K562 (cell line): ENCODE results near the gene TIMM23. TPM values are rescaled to one million over a fixed set of nuclear protein-coding genes. Genes with fewer than 3 reads are reported as not detected.

Experiments
- ARID3B ChIP-seq: fragments of 250-450 bp; sonication (Bioruptor Pico); IDR thresholded peaks from 2 replicates; pipeline ENCODE4 v1.4.0; 2020; ENCODE audit warnings: borderline replicate concordance
- CBFB ChIP-seq: sonication (generic); formaldehyde crosslinking; IDR thresholded peaks from 2 replicates; pipeline ENCODE4 v1.4.0; 2020; ENCODE audit warnings: mild to moderate bottlenecking, missing genetic modification reagents
- DLX4 ChIP-seq: fragments of 250-450 bp; sonication (Bioruptor Pico); IDR thresholded peaks from 2 replicates; pipeline ENCODE4 v1.6.1; 2021; ENCODE audit warnings: mild to moderate bottlenecking
- ESRRB ChIP-seq: fragments of 250-450 bp; sonication (Bioruptor Pico); IDR thresholded peaks from 2 replicates; pipeline ENCODE4 v1.5.0; 2020; ENCODE audit warnings: mild to moderate bottlenecking, moderate library complexity, borderline replicate concordance
- EZH2 ChIP-seq: IDR thresholded peaks from 2 replicates; pipeline ENCODE4 v1.6.1; 2012; ENCODE audit warnings: low read depth, mild to moderate bottlenecking, inconsistent platforms, low read length, borderline replicate concordance
- GATA2 ChIP-seq: sonication (generic); formaldehyde crosslinking; IDR thresholded peaks from 2 replicates; pipeline ENCODE4 v1.4.0; 2020; ENCODE audit warnings: mild to moderate bottlenecking, missing genetic modification reagents
- GTF2E2 ChIP-seq: fragments of 200-800 bp; sonication (Bioruptor generic); IDR thresholded peaks from 2 replicates; pipeline ENCODE4 v1.6.1; 2016; ENCODE audit warnings: missing genetic modification characterization, missing compliant biosample characterization
- KAT2B ChIP-seq: IDR thresholded peaks from one replicate; pipeline ENCODE4 v1.6.1; 2012; ENCODE audit warnings: low read depth, mild to moderate bottlenecking, control low read depth, inconsistent platforms, low read length, moderate library complexity
- NEUROD1 ChIP-seq: fragments of 150-350 bp; IDR thresholded peaks from 2 replicates; pipeline ENCODE4 v1.6.1; 2014; ENCODE audit warnings: borderline replicate concordance, low read length, low read depth; ENCODE audit not compliant: partially characterized antibody
- PRMT5 ChIP-seq: sonication (generic); formaldehyde crosslinking; IDR thresholded peaks from 2 replicates; pipeline ENCODE4 v1.5.0; 2020; ENCODE audit warnings: missing genetic modification reagents
- PTRF ChIP-seq: fragments of 450-650 bp; IDR thresholded peaks from 2 replicates; pipeline ENCODE4 v1.6.1; 2016; ENCODE audit warnings: mild to moderate bottlenecking, missing genetic modification characterization, missing compliant biosample characterization
- SLC30A9 ChIP-seq: fragments of 250-450 bp; sonication (Bioruptor Pico); IDR thresholded peaks from 2 replicates; pipeline ENCODE4 v1.8.0; 2022; ENCODE audit warnings: mild to moderate bottlenecking, moderate library complexity
- ZBTB34 ChIP-seq: fragments of 250-450 bp; sonication (Bioruptor Pico); IDR thresholded peaks from 2 replicates; pipeline ENCODE4 v1.8.0; 2021; ENCODE audit warnings: mild to moderate bottlenecking, moderate library complexity
- ZKSCAN3 ChIP-seq: fragments of 250-450 bp; sonication (Bioruptor Pico); IDR thresholded peaks from 2 replicates; pipeline ENCODE4 v1.4.0; 2020
- ZNF584 ChIP-seq: fragments of 200-800 bp; sonication (Bioruptor generic); IDR thresholded peaks from 2 replicates; pipeline ENCODE4 v1.6.1; 2016; ENCODE audit warnings: low read depth, mild to moderate bottlenecking, missing genetic modification characterization, missing compliant biosample characterization
- polyA plus RNA-seq, 8 experiments: library from polyadenylated mRNA; depleted of rRNA in 4 of 8; stranded (reverse) in 5 of 8; unstranded in 3 of 8; fragments of >200 nt; fragmentation: Nextera tagmentation in 2 of 8; fragmentation: Illumina TruSeq in 1 of 8; extraction: Ambion mirVana in 2 of 8; extraction: Trizol in 1 of 8; gene quantifications; 2 replicates each; pipeline versions ENCODE4 v1.2.1 to v1.2.3, GENCODE V29; 2011 to 2014; ENCODE audit warnings: inconsistent platforms in 1 of 8, missing spikeins in 1 of 8
- total RNA-seq, 7 experiments: library from RNA; depleted of rRNA in 6 of 7; stranded (reverse); fragments of >200 nt in 6 of 7; fragmentation: Illumina TruSeq in 2 of 7; extraction: Trizol in 2 of 7; gene quantifications; 2 replicates each; pipeline versions ENCODE4 v1.2.1 to v1.2.3, GENCODE V29; 2011 to 2021; ENCODE audit warnings: low replicate concordance in 1 of 7
- TF ChIP-seq, protein P1 (sequence below): fragments of 450-650 bp; IDR thresholded peaks from 2 replicates; pipeline ENCODE4 v1.6.1; 2018; ENCODE audit warnings: mild to moderate bottlenecking, low read depth; ENCODE audit not compliant: partially characterized antibody
- TF ChIP-seq, protein P2 (sequence below): IDR thresholded peaks from 3 replicates; pipeline ENCODE4 v1.6.1; 2011; ENCODE audit warnings: borderline replicate concordance, mild to moderate bottlenecking; ENCODE audit not compliant: insufficient read length, insufficient read depth

Gene TIMM23
- total and polyA plus RNA-seq, 9 of the 15 experiments (the other 6 are each of a cell fraction or from before 2014, with no cell fraction given): 148 to 280 (median 183) TPM

DNA sequence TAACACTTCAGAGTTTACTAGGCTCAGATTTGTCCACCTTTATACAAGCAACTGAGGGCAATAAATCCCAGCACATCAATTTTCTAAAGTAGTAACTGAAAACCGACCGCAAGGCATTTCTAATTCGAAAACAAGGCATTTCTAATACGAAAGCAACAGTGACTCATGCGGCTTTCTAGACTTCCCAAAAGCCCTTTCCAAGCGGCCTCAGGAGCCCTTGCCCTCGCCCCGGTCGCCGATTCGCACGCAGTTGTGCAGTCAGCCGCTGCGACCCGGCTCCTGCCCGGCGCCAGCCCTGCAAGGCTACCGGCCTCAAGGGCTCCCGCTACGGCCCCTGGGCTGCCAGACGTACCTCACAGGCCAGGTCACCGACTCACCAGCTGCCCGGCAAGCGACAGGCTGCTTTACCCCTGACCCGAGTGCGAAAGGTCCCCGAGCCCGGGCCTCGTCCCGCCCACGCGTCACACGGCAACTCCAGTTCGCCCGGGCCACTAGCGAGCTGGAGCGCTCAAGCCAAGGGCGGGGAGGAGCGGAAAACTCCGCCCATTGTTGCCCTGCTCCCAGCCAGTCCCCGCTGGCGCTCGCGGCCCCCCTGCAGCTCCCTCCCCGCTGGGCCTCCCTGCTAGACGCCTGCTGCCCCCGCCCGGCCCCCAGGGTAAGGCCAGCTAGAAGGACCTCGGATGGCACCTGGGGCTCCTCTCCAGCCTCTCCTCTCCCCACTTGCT lies 50.9 kb downstream of the TIMM23 start (continued):
- TF ChIP-seq, protein P1, sequence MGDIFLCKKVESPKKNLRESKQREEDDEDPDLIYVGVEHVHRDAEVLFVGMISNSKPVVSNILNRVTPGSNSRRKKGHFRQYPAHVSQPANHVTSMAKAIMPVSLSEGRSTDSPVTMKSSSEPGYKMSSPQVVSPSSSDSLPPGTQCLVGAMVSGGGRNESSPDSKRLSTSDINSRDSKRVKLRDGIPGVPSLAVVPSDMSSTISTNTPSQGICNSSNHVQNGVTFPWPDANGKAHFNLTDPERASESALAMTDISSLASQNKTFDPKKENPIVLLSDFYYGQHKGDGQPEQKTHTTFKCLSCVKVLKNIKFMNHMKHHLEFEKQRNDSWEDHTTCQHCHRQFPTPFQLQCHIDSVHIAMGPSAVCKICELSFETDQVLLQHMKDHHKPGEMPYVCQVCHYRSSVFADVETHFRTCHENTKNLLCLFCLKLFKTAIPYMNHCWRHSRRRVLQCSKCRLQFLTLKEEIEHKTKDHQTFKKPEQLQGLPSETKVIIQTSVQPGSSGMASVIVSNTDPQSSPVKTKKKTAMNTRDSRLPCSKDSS: no peak
- TF ChIP-seq ESRRB (CRISPR knock-in tag) (no peak), GTF2E2 (tag) (no peak), SLC30A9 (CRISPR knock-in tag) (no peak), EZH2 (no peak), ZBTB34 (CRISPR knock-in tag) (no peak), CBFB (CRISPR knock-in tag) (no peak), ZKSCAN3 (no peak), PTRF (tag) (no peak), KAT2B (no peak), ZNF584 (CRISPR knock-in tag) (no peak), PRMT5 (no peak), ARID3B (CRISPR knock-in tag) (no peak), NEUROD1 (no peak), GATA2 (CRISPR knock-in tag) (no peak), DLX4 (CRISPR knock-in tag) (no peak)
- TF ChIP-seq, protein P2, sequence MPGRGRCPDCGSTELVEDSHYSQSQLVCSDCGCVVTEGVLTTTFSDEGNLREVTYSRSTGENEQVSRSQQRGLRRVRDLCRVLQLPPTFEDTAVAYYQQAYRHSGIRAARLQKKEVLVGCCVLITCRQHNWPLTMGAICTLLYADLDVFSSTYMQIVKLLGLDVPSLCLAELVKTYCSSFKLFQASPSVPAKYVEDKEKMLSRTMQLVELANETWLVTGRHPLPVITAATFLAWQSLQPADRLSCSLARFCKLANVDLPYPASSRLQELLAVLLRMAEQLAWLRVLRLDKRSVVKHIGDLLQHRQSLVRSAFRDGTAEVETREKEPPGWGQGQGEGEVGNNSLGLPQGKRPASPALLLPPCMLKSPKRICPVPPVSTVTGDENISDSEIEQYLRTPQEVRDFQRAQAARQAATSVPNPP: no peak
